ENCODE results near the gene ZDHHC14.

GRCh38 chr6:157699777-157700636 lies 319.0 kb downstream of the ZDHHC14 start:
- TF ChIP-seq CTCF (optimal IDR thresholded peaks at IDR 0.05 in 1 of 3, IDR thresholded peaks at IDR 0.05 in 1 of 3, conservative IDR thresholded peaks at IDR 0.05 in 1 of 3; ENCODE audit: extremely low read depth in 1 of 3, insufficient read depth in 2 of 3, low read length in 3 of 3) (no peak), EZH2 (IDR thresholded peaks at IDR 0.05; ENCODE audit: low read length) (no peak)
